Stimulated activated CD4-positive, alpha-beta T cell treated with anti-CD3 and anti-CD28 coated beads, TNF-alpha, amount 100 ng/mL, for 24 hours (primary cell): ENCODE results near the gene TNK2.
"Not testable (repeated sequence)": the region's sequence is repeated elsewhere in the genome, so short reads cannot be mapped to it uniquely, and the experiment has no call there.

Experiments used
- DNase-seq, 3 experiments: peaks; one replicate each; pipeline ENCODE4 v3.0.0-alpha.2; 2020; ENCODE audit warnings: low read depth in 3 of 3

Gene TNK2

GRCh38 chr3:195916991-195917390, 8.6 kb upstream of the TNK2 start:
- DNase-seq, result no peak

GRCh38 chr3:195916291-195916690, 7.9 kb upstream of the TNK2 start:
- DNase-seq, result no peak

- DNase-seq, result peak; percentile 89 to 95 (median 95)
Measured at GRCh38 chr3:195914648-195915473, 6.5 kb upstream of the TNK2 start.

GRCh38 chr3:195914146-195914545, 5.8 kb upstream of the TNK2 start:
- DNase-seq, result not testable (repeated sequence)

GRCh38 chr3:195913382-195913781, 5.0 kb upstream of the TNK2 start:
- DNase-seq, result no peak

- DNase-seq, result no peak
Measured at GRCh38 chr3:195911946-195912270, 3.6 kb upstream of the TNK2 start.

GRCh38 chr3:195911041-195911945, 2.9 kb upstream of the TNK2 start:
- DNase-seq, result no peak

- DNase-seq, result no peak
Measured at GRCh38 chr3:195910499-195910845, 2.1 kb upstream of the TNK2 start.

- DNase-seq, result peak; percentile 74 to 87 (median 79)
Measured at GRCh38 chr3:195909644-195910498, 1.5 kb upstream of the TNK2 start.

GRCh38 chr3:195908694-195909581, 587 bp upstream of the TNK2 start:
- peak in 1 of 3 experiments; percentile 22 for DNase-seq

GRCh38 chr3:195907684-195907933, 742 bp downstream of the TNK2 start:
- no peak for DNase-seq

GRCh38 chr3:195906865-195907683, 1.3 kb downstream of the TNK2 start:
- peak; percentile 41 to 58 (median 50) for DNase-seq

- no peak for DNase-seq
Measured at GRCh38 chr3:195905970-195906864, 2.1 kb downstream of the TNK2 start.

GRCh38 chr3:195904368-195904767, 4.0 kb downstream of the TNK2 start:
- no peak for DNase-seq

GRCh38 chr3:195903950-195904290, 4.4 kb downstream of the TNK2 start:
- DNase-seq, result no peak

GRCh38 chr3:195902634-195903033, 5.7 kb downstream of the TNK2 start:
- DNase-seq, result not testable (repeated sequence)

- not testable (repeated sequence) for DNase-seq
Measured at GRCh38 chr3:195901836-195902585, 6.3 kb downstream of the TNK2 start.
